Measurements from ENCODE around the gene PUS10.

DNA sequence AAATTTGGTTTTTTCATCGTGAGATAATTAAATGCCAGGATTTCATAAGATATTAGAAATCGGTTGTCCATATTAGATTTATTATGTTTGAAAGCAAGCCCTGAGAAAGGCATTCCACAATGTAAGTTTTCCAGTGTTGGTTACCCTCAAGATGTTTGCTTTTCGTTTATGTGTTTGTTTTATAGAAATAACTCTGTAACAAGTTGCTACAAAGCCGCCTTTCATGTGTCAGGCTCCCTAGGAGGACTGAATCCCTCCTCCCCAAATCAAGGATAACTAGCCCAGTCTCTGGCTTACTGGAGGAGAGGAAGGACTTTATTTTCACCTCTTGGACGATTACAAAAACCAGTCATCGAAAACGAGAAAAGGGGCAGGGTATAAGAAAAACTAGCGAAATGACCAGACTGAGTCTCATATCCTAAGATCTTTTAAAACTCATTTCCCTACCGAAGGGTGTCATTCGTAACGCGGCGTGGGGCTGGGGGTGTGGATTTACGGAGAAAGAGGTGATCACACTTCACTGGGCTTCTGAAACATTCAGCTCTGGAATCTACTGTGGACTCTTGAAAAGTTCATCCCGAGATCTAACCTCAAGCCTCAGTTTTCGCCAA lies 1.6 kb downstream of the PUS10 start:
- TF ChIP-seq, protein P1, sequence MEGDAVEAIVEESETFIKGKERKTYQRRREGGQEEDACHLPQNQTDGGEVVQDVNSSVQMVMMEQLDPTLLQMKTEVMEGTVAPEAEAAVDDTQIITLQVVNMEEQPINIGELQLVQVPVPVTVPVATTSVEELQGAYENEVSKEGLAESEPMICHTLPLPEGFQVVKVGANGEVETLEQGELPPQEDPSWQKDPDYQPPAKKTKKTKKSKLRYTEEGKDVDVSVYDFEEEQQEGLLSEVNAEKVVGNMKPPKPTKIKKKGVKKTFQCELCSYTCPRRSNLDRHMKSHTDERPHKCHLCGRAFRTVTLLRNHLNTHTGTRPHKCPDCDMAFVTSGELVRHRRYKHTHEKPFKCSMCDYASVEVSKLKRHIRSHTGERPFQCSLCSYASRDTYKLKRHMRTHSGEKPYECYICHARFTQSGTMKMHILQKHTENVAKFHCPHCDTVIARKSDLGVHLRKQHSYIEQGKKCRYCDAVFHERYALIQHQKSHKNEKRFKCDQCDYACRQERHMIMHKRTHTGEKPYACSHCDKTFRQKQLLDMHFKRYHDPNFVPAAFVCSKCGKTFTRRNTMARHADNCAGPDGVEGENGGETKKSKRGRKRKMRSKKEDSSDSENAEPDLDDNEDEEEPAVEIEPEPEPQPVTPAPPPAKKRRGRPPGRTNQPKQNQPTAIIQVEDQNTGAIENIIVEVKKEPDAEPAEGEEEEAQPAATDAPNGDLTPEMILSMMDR (IDR thresholded peaks at IDR 0.05 in 4 of 5, conservative IDR thresholded peaks at IDR 0.05 in 1 of 5): no peak
- no peak for TF ChIP-seq POLR2A (IDR thresholded peaks at IDR 0.05)
